ENCODE results near the gene COX17.

DNA sequence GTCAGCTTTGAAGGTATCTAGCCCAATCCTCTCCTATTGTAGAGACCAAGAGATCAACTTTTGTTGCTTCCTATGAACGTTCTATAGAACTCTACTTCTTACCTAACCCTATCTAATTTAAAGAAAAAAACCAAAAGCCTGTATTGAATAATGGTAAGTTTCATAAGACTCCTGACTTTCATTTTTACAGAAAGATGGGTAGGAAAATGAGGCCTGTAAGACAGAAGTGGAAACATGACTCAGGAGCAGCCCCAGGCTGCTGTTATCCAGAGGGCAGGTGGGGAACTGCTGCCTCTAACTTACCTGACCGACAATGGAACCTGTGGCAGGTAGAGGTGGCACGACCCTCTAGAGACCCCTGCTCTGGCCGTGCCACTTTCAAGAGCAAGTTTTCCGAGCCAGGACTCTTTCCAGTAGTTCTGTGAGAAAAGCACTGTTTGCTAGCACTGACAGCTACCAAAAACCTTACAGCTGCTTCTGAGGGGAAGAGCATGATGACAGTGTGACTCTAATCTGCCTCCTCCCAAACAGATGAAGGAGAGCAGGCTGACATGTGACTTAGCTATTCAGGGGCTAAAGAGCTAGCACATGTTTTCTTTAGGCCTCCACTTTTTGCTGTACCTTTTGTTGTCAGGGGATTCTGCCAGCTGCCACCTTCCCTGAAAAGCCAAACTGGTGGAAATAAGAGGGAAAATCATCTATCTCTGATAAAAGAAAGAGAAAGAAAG is 34.3 kb downstream of the COX17 start:
- TF ChIP-seq, protein P1, sequence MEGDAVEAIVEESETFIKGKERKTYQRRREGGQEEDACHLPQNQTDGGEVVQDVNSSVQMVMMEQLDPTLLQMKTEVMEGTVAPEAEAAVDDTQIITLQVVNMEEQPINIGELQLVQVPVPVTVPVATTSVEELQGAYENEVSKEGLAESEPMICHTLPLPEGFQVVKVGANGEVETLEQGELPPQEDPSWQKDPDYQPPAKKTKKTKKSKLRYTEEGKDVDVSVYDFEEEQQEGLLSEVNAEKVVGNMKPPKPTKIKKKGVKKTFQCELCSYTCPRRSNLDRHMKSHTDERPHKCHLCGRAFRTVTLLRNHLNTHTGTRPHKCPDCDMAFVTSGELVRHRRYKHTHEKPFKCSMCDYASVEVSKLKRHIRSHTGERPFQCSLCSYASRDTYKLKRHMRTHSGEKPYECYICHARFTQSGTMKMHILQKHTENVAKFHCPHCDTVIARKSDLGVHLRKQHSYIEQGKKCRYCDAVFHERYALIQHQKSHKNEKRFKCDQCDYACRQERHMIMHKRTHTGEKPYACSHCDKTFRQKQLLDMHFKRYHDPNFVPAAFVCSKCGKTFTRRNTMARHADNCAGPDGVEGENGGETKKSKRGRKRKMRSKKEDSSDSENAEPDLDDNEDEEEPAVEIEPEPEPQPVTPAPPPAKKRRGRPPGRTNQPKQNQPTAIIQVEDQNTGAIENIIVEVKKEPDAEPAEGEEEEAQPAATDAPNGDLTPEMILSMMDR (IDR thresholded peaks at IDR 0.05): no peak
- TF ChIP-seq POLR2A (IDR thresholded peaks at IDR 0.05): no peak

All from adrenal gland (tissue), 5 donors.